Vagina (tissue), 2 donors: ENCODE results near the gene KLRB1. TPM values are rescaled to one million over a fixed set of nuclear protein-coding genes. Genes with fewer than 3 reads are reported as not detected.
"Not testable (repeated sequence)": the region's sequence is repeated elsewhere in the genome, so short reads cannot be mapped to it uniquely, and the experiment has no call there.

Experiments used
- DNase-seq, 2 donors: peaks; one replicate each; pipeline ENCODE4 v3.0.0-alpha.2; 2017; ENCODE audit errors: extremely low spot score in 2 of 2
- H3K27ac ChIP-seq: fragments of 200-600 bp; sonication (generic); one replicate; pipeline ENCODE4 v1.5.1; 2019
- H3K27me3 ChIP-seq: fragments of 200-600 bp; sonication (generic); one replicate; pipeline ENCODE4 v1.5.1; 2019
- H3K36me3 ChIP-seq, 2 donors: fragments of 200-600 bp; sonication (generic); one replicate each; pipeline ENCODE4 v1.5.1; 2017 to 2019
- H3K4me1 ChIP-seq: fragments of 200-600 bp; sonication (generic); one replicate; pipeline ENCODE4 v1.5.1; 2019
- H3K4me3 ChIP-seq, 2 donors: fragments of 200-600 bp; sonication (generic); 1 replicate in 1 of 2; 2 replicates in 1 of 2; pipeline ENCODE4 v1.5.1; 2016 to 2019
- H3K9me3 ChIP-seq: fragments of 200-600 bp; sonication (generic); one replicate; pipeline ENCODE4 v1.5.1; 2019
- CTCF ChIP-seq, 3 experiments: fragments of 450-650 bp in 2 of 3; fragments of 200-600 bp in 1 of 3; sonication (generic) in 1 of 3; IDR thresholded peaks; one replicate each; pipeline ENCODE4 v1.5.1; 2017 to 2019; ENCODE audit warnings: antibody characterized with exemption in 3 of 3, mild to moderate bottlenecking in 2 of 3, moderate library complexity in 2 of 3
- POLR2A ChIP-seq, 2 donors: fragments of 450-650 bp; IDR thresholded peaks; one replicate each; pipeline ENCODE4 v1.6.1; 2017; ENCODE audit warnings: antibody characterized with exemption in 2 of 2, mild to moderate bottlenecking in 2 of 2, moderate library complexity in 2 of 2
- POLR2AphosphoS5 ChIP-seq, 2 donors: sonication (generic); formaldehyde crosslinking; IDR thresholded peaks; one replicate each; pipeline ENCODE4 v1.9.0; 2017; ENCODE audit warnings: antibody characterized with exemption in 2 of 2, mild to moderate bottlenecking in 2 of 2, low read depth in 1 of 2; ENCODE audit not compliant: insufficient read depth in 1 of 2
- intact Hi-C: fragments of 100-400 bp; cut with DNase I; formaldehyde crosslinking; loops from one replicate; pipeline ENCODE4 v1.15.1; 2023
- total RNA-seq: library from RNA; depleted of rRNA; stranded (reverse); fragments of >200 nt; gene quantifications from one replicate; pipeline ENCODE4 v1.2.3, GENCODE V29; 2016

Gene KLRB1
- total RNA-seq, 1 donor from 2014 or later = 1.5 TPM

GRCh38 chr12:9606247-9606646, 1.5 kb downstream of the KLRB1 start:
- DNase-seq = no peak
- Histone ChIP-seq H3K27ac (no peak overlapping the region), H3K4me3 (no peak overlapping the region), H3K27me3 (no peaks in the 10 kb centered on the region), H3K36me3 (no peaks in the 10 kb centered on the region), H3K4me1 (no peaks in the 10 kb centered on the region), H3K9me3 (no peaks in the 10 kb centered on the region)
- no peak for TF ChIP-seq POLR2AphosphoS5 (IDR thresholded peaks at IDR 0.05; ENCODE audit: insufficient read depth in 1 of 2, low read depth in 1 of 2)
- no peak for TF ChIP-seq CTCF (IDR thresholded peaks at IDR 0.05)
- no peak for TF ChIP-seq POLR2A (IDR thresholded peaks at IDR 0.05)
- intact Hi-C loops = no loop called here

GRCh38 chr12:9605483-9605882, 2.2 kb downstream of the KLRB1 start:
- intact Hi-C loops = no loop called here
- Histone ChIP-seq H3K36me3 (no peaks in the 10 kb centered on the region), H3K27ac (no peak overlapping the region), H3K4me3 (no peak overlapping the region), H3K9me3 (no peaks in the 10 kb centered on the region), H3K4me1 (no peaks in the 10 kb centered on the region), H3K27me3 (no peaks in the 10 kb centered on the region)
- no peak for TF ChIP-seq POLR2AphosphoS5 (IDR thresholded peaks at IDR 0.05; ENCODE audit: insufficient read depth in 1 of 2, low read depth in 1 of 2)
- no peak for TF ChIP-seq CTCF (IDR thresholded peaks at IDR 0.05)
- no peak for TF ChIP-seq POLR2A (IDR thresholded peaks at IDR 0.05)
- DNase-seq = no peak

- intact Hi-C loops = no loop called here
- no peak overlapping the region for H3K27ac ChIP-seq
- DNase-seq = no peak
- no peaks in the 10 kb centered on the region for H3K27me3 ChIP-seq
- no peaks in the 10 kb centered on the region for H3K36me3 ChIP-seq
- no peak overlapping the region for H3K4me3 ChIP-seq
- no peaks in the 10 kb centered on the region for H3K9me3 ChIP-seq
- TF ChIP-seq POLR2A (IDR thresholded peaks at IDR 0.05) (no peak), POLR2AphosphoS5 (IDR thresholded peaks at IDR 0.05; ENCODE audit: insufficient read depth in 1 of 2, low read depth in 1 of 2) (no peak), CTCF (IDR thresholded peaks at IDR 0.05) (no peak)
- no peaks in the 10 kb centered on the region for H3K4me1 ChIP-seq
Measured at GRCh38 chr12:9604287-9604686, 3.4 kb downstream of the KLRB1 start.

GRCh38 chr12:9600426-9600825, 7.3 kb downstream of the KLRB1 start:
- H3K4me1 ChIP-seq, H3K4me3 ChIP-seq, H3K36me3 ChIP-seq, H3K9me3 ChIP-seq, H3K27ac ChIP-seq, H3K27me3 ChIP-seq, intact Hi-C loops, DNase-seq: not testable (repeated sequence)

- no peak for DNase-seq
- no peak overlapping the region for H3K27ac ChIP-seq
- no peaks in the 10 kb centered on the region for H3K36me3 ChIP-seq
- no peak overlapping the region for H3K4me3 ChIP-seq
- H3K9me3 ChIP-seq = no peaks in the 10 kb centered on the region
- no peaks in the 10 kb centered on the region for H3K27me3 ChIP-seq
- H3K4me1 ChIP-seq = no peaks in the 10 kb centered on the region
- TF ChIP-seq POLR2A (IDR thresholded peaks at IDR 0.05) (no peak), POLR2AphosphoS5 (IDR thresholded peaks at IDR 0.05; ENCODE audit: insufficient read depth in 1 of 2, low read depth in 1 of 2) (no peak), CTCF (IDR thresholded peaks at IDR 0.05) (no peak)
- intact Hi-C loops = no loop called here
Measured at GRCh38 chr12:9598363-9598762, 9.4 kb downstream of the KLRB1 start.

GRCh38 chr12:9597365-9597764, 10.4 kb downstream of the KLRB1 start:
- H3K27me3 ChIP-seq = no peaks in the 10 kb centered on the region
- intact Hi-C loops = no loop called here
- TF ChIP-seq POLR2AphosphoS5 (IDR thresholded peaks at IDR 0.05; ENCODE audit: insufficient read depth in 1 of 2, low read depth in 1 of 2) = no peak
- TF ChIP-seq CTCF (IDR thresholded peaks at IDR 0.05) = no peak
- TF ChIP-seq POLR2A (IDR thresholded peaks at IDR 0.05) = no peak
- no peaks in the 10 kb centered on the region for H3K36me3 ChIP-seq
- no peak overlapping the region for H3K27ac ChIP-seq
- no peaks in the 10 kb centered on the region for H3K9me3 ChIP-seq
- H3K4me3 ChIP-seq = no peak overlapping the region
- no peaks in the 10 kb centered on the region for H3K4me1 ChIP-seq
- DNase-seq = no peak
